Activated CD4-positive, alpha-beta T cell treated with anti-CD3 and anti-CD28 coated beads, Interleukin-2, amount 50 U/mL, for 16 hours (primary cell): Measurements from ENCODE around the gene IQCC.
"Not testable (repeated sequence)": the region's sequence is repeated elsewhere in the genome, so short reads cannot be mapped to it uniquely, and the experiment has no call there.

Experiments
- DNase-seq: peaks from one replicate; pipeline ENCODE4 v3.0.0-alpha.2; 2020

Gene IQCC

GRCh38 chr1:32205401-32206370, at the start of gene IQCC:
TSS of gene IQCC (plus strand) at chr1:32205671. CDS start at chr1:32205682, 11 bp downstream.
- peak; percentile 89 for DNase-seq

DNA sequence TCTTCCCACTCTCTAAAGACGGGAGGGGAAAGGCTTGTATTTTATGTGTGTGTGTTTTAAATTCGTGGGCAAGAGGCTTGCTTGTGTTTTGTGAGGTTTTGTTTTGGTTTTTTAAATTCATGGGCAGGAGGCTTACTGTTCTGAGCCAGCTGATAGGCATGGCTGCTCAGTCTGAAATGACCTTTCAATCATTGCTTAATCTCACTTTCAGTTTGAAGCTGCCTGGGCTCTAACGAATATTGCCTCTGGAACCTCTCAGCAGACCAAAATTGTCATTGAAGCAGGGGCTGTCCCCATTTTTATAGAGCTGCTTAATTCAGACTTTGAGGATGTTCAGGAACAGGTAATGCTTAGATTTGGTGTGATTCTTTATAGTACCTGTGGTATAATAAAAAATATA, 46.3 kb upstream of the IQCC start:
- no peak for DNase-seq

DNA sequence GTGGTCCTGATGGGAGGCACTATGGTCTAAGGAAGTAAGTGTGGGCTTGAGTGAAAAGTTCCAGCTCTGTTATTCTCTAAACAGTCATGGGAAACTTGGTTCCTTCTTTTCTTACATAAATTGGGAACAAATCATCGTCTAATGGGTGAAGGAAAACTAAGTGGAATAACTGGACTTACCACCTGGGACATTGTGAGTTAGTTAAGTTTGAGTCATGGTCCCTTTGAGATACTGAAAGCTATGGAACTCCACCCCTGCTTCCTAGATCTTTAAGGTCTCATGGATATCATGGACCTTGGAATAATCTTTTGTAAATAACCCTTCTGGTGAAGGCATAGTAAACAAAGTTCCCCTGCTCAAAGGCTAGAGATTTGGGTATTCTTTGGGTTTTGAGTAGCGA, 42.1 kb upstream of the IQCC start:
- DNase-seq, result no peak

DNA sequence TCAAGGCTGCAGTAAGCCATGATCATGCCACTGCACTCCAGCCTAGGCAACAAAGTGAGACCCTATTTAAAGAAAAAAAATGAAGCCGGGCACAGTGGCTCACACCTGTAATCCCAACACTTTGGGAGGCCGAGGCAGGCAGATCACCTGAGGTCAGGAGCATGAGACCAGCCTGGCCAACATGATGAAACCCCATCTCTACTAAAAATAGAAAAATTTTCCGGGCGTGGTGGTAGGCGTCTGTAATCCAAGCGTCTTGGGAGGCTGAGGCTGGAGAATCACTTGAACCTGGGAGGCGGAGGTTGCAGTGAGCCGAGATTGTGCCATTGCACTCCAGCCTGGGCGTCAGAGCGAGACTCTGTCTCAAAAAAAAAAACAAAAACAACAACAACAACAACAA, 39.8 kb upstream of the IQCC start:
- not testable (repeated sequence) for DNase-seq

DNA sequence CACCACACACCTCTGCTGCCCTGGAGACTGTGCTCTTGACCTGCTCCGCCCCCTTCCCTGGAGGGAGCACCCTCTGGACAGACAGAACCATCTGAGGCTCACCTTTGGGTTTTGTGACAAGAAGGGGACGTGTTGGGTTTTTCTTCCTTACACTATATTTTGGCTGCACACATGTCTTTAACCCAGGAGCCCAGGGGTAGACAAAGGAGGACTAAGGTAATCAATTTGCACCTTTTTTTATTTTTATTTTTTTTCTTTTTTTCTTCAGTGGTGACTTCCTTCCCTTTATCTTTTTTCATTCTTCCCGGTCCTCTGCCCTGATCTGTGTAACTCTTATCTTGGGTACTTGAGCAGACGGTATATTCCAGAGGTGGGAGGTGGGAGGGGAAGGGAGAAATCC, 34.5 kb upstream of the IQCC start:
- no peak for DNase-seq

DNA sequence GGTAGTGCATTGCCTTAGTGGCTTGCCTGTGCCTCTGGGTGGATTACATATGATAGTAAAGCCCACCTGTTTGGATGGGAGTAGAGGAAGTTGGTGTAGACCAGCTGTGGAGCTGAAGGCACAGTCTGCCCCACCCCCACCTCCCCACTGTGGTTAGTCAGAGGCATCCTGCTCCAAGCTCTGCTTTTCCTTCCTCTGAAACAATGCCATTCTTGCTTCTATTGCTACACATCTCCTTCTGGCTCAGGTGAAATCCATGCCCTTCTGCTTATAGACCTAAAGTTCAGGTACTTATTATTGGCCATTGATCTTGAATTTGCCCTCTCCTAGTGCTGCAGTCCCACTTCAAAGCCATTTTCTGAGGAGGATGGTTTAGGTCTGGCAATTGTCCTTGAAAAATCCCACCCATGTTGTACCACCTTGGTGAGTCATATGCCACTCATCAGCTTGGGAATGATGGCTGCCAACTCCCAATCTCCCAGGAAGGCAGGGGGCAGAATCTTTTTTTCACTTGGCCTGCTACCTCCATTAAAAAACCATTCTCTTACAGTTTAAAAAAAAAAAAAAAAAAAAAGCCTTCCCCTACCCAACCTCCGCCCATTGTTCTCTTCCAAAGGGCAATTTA, 32.7 kb upstream of the IQCC start:
- no peak for DNase-seq

DNA sequence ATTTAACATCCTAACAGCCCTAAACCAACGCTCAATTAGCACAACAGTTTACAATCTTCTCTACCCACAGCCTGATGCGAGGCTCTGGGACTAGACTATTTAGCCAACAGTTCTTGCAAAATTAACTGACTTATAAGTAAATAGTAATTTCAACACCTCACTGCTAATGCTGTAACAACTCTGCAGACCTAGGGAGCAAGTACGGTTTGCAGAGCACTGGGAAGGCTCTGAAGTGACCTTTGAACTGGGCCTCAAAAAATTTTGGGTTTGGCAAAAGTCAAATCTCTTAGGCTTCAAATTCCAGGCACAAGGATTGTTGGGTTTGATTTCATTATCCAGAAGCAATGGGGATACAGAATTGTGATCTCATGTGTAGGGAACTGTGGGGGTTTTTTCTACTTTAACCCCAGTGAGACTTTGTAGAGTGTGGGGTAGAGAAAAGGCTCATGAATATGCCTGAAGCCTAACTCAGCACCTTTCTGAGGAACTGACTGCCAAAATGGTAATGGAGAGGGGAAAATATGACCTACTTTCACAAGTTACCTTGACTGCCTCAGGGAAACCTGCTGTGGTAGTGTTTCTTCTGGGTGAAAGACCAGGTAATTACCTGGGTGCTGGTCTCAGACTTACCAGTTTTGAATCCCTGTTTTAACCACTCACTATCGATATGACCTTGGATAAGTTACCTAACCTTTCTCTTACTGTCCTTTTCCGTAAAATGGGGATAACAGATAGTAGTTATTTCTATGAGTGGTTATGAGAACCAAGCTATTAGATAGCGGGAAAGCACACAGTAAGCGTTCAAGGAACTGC, 26.9 kb upstream of the IQCC start:
- DNase-seq, result no peak

- no peak for DNase-seq
These were observed 26.4 kb upstream of the IQCC start for GRCh38 chr1:32179193-32179442.

DNA sequence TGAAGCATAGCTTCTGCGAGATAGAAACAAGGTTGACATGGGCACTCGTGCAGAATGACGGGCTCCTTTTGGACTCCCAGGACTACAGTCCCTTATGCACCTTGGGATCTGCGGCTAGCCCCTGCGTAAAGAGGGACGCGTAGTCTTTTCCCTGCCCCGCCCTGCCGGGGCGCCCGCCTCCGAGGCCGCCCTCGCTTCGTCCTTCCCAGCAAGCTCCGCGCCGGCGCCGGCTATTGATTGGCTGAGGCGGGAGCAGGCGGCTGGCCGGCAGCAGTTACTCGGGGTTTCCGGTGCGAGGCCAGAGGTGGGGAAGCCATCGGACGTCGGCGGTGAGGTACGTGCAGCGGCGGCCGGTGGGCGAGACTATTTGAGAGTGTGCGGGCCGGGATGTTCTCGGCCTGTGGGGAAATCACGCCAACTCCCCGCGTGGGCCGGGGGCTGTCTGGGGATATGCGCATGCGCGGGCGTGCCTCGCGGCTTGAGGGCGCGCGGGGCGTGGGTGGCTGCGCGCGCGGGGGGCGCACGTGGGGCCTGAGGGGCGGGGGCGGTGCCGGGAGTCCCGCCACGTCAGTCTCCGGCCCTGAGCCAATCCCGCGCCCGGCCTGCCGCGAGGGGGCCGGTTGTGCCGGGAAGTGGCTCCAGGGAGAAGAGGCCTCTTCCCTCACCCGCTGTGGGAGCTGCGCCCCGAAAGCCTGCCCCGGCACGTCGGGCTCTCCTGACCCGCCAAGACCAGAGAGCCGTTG, 25.9 kb upstream of the IQCC start, which contains the start of gene TXLNA:
Gene TXLNA, plus strand, starts transcription at position 233 of the 743 bp plus-strand sequence. CDS start 671 bp downstream, outside the sequence.
- DNase-seq, result peak; percentile 95

DNA sequence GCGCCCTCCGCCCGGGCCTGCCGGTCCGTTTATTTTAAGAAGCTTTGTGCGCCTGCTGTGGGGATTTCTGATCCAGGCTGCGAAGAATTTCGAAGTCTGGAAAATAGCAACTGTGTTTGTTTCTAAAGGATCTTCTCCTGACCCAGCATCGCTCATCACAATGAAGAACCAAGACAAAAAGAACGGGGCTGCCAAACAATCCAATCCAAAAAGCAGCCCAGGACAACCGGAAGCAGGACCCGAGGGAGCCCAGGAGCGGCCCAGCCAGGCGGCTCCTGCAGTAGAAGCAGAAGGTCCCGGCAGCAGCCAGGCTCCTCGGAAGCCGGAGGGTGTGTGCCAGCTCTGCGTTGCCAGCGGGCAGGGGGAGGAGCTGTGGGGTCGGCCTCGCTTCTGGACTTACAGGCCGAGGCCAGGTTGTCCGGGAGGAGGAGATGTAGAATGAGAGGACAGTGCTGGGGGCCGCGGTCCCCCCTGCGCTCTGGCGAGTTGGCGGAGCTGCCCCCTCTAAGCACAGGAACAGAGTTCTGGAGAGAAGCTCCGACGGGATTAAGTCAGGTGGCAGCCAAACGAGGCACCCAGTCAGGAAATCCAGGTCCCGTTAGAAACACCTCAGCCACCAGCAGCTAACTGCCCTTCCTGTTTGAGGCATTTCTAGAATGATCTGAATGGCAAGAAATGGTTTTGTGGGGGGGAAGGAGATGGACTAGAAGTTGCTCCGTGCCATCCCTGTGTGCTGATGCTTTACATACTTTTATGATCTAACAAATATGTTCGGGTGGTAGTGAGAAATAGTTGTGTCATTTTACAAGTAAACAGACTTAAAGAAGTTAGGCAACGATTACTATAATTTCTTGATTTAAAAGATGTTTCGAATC, 25.0 kb upstream of the IQCC start:
- DNase-seq, result peak; percentile 72

DNA sequence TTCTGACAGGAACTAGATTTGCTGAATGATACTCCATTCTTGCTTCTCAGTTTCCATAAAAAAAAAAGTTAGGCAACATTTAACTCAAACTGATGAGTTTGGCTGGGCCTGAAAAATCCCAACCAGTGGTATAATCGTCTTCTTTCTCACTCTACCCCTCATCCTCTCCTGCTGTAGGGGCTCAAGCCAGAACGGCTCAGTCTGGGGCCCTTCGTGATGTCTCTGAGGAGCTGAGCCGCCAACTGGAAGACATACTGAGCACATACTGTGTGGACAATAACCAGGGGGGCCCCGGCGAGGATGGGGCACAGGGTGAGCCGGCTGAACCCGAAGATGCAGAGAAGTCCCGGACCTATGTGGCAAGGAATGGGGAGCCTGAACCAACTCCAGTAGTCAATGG, 24.4 kb upstream of the IQCC start:
- DNase-seq, result no peak

DNA sequence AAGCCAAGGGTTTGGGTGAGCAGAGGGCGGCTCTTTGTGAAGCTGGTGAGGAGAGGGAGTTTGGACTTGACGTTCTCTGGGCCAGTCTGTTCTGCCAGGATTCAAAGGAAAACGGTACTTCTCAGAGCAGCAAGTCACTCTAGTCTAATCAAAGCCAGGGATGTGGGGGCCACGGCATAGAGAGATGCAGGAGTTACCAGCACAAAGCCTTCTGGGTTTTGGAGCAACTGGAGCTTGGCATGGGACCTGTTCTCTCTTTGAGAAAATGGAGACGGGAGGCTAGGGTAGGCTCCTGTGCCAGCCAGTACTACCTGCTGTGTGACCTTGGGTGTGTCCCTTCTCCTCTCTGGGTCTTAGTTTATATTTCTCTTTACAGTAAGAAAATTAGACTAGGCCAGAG, 23.9 kb upstream of the IQCC start:
- no peak for DNase-seq

DNA sequence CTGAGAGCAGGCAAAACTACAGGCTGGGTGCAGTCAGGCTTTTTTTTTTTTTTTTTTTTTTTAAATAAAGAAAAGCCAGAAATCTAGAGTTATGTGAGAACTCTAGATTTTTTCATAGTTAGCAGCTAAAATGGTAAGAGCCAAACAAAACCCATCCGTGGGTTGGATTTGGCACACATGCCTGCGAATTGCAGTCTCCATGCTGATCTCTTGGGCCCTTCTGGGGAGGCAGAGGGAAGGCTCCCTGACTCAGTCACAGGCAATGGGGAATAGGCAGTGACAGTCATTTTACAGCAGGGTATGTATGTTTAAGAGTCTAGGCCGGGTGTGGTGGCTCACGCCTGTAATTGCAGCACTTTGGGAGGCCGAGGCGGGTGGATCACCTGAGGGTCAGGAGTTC, 23.4 kb upstream of the IQCC start:
- DNase-seq, result no peak

- no peak for DNase-seq
These were observed 20.8 kb upstream of the IQCC start for GRCh38 chr1:32184650-32185049.

- DNase-seq, result no peak
These were observed 19.4 kb upstream of the IQCC start for GRCh38 chr1:32186077-32186476.

DNA sequence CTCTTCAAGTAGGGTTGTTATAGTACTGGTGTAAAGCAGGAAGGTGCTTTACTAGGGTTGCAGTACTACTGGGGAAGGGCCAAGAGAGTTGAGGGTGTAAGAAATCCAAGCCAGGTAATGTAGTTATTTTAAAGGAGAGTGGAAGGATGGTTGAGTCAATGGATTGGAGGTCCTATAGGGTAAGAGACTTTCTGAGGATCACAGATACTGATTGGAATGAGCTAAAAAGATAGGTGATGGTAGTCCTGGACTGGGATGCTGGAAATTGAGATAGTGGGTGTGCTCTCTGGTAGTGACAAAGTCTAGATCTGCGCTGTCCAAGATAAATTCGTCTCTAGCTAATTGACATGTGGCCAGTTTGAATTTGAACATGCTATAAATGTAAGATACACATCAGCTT, 19.0 kb upstream of the IQCC start:
- no peak for DNase-seq

GRCh38 chr1:32187850-32188249, 17.6 kb upstream of the IQCC start:
- no peak for DNase-seq

GRCh38 chr1:32192220-32192948, 13.1 kb upstream of the IQCC start:
- no peak for DNase-seq

DNA sequence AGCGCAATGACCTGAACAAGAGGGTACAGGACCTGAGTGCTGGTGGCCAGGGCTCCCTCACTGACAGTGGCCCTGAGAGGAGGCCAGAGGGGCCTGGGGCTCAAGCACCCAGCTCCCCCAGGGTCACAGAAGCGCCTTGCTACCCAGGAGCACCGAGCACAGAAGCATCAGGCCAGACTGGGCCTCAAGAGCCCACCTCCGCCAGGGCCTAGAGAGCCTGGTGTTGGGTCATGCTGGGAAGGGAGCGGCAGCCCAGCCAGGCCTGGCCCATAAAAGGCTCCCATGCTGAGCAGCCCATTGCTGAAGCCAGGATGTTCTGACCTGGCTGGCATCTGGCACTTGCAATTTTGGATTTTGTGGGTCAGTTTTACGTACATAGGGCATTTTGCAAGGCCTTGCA, 10.5 kb upstream of the IQCC start:
- no peak for DNase-seq

DNA sequence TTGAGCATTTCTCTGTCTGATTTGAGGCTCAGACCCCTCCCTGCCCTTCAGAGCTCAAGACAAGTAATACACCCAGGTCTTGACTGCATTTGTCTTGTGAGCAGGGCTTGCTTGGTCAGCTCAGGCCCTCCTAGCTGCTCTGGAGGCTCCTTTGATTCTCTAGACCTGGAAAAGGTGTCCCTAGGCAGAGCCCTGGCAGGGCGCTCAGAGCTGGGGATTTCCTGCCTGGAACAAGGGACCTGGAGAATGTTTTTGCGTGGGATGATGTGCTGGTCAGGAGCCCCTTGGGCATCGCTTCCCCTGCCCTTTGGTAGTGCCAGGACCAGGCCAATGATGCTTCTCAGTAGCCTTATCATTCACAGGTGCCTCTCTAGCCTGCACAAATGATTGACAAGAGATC, 9.9 kb upstream of the IQCC start:
- DNase-seq, result no peak
